ENCODE results near the gene FYB1. TPM values are rescaled to one million over a fixed set of nuclear protein-coding genes. Genes with fewer than 3 reads are reported as not detected.

FYB1 gene
- total and polyA plus RNA-seq, 9 donors: 1.1 to 12.4 (median 3.6) TPM

GRCh38 chr5:39189292-39189955 lies 29.9 kb downstream of the FYB1 start:
- H3K4me1 ChIP-seq (ENCODE audit: insufficient read depth): no peaks in the 10 kb centered on the region
- no peak for DNase-seq
- intact Hi-C loops (cut with DNase I): no loop called here
- H3K27me3 ChIP-seq: no peaks in the 10 kb centered on the region
- 44 to 57% (median 51%) methylated on average over 4 of the region's 4 CpGs for WGBS, 3 donors
- H3K27ac ChIP-seq: no peak overlapping the region
- H3K4me3 ChIP-seq: no peak overlapping the region
- no peaks in the 10 kb centered on the region for H3K36me3 ChIP-seq
- TF ChIP-seq EP300 (IDR thresholded peaks at IDR 0.05) (no peak), POLR2A (IDR thresholded peaks at IDR 0.05) (no peak)
- TF ChIP-seq, protein P1, sequence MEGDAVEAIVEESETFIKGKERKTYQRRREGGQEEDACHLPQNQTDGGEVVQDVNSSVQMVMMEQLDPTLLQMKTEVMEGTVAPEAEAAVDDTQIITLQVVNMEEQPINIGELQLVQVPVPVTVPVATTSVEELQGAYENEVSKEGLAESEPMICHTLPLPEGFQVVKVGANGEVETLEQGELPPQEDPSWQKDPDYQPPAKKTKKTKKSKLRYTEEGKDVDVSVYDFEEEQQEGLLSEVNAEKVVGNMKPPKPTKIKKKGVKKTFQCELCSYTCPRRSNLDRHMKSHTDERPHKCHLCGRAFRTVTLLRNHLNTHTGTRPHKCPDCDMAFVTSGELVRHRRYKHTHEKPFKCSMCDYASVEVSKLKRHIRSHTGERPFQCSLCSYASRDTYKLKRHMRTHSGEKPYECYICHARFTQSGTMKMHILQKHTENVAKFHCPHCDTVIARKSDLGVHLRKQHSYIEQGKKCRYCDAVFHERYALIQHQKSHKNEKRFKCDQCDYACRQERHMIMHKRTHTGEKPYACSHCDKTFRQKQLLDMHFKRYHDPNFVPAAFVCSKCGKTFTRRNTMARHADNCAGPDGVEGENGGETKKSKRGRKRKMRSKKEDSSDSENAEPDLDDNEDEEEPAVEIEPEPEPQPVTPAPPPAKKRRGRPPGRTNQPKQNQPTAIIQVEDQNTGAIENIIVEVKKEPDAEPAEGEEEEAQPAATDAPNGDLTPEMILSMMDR (IDR thresholded peaks at IDR 0.05): no peak
- no peaks in the 10 kb centered on the region for H3K9me3 ChIP-seq

GRCh38 chr5:39187831-39188731 lies 31.3 kb downstream of the FYB1 start:
- no peak overlapping the region for H3K4me3 ChIP-seq
- H3K27me3 ChIP-seq: no peaks in the 10 kb centered on the region
- TF ChIP-seq, protein P1 (IDR thresholded peaks at IDR 0.05): no peak
- TF ChIP-seq POLR2A (IDR thresholded peaks at IDR 0.05): no peak
- no peaks in the 10 kb centered on the region for H3K36me3 ChIP-seq
- no peaks in the 10 kb centered on the region for H3K4me1 ChIP-seq (ENCODE audit: insufficient read depth)
- intact Hi-C loops (cut with DNase I): no loop called here
- no peak overlapping the region for H3K27ac ChIP-seq
- DNase-seq: no peak
- no peaks in the 10 kb centered on the region for H3K9me3 ChIP-seq
- 83 to 91% (median 86%) methylated on average over 13 of the region's 13 CpGs for WGBS, 3 donors

GRCh38 chr5:39186722-39187539 lies 32.4 kb downstream of the FYB1 start:
- Histone ChIP-seq H3K4me3 (no peak overlapping the region), H3K9me3 (no peaks in the 10 kb centered on the region), H3K27me3 (no peaks in the 10 kb centered on the region), H3K27ac (no peak overlapping the region), H3K36me3 (no peaks in the 10 kb centered on the region), H3K4me1 (ENCODE audit: insufficient read depth) (no peaks in the 10 kb centered on the region)
- DNase-seq: no peak
- TF ChIP-seq EP300 (IDR thresholded peaks at IDR 0.05): no peak
- TF ChIP-seq, protein P1 (IDR thresholded peaks at IDR 0.05): no peak
- no peak for TF ChIP-seq POLR2A (IDR thresholded peaks at IDR 0.05)
- 73 to 86% (median 85%) methylated on average over 7 of the region's 7 CpGs for WGBS, 3 donors
- intact Hi-C loops (cut with DNase I): no loop called here

GRCh38 chr5:39186289-39186688 lies 33.1 kb downstream of the FYB1 start:
- no peak for TF ChIP-seq EP300 (IDR thresholded peaks at IDR 0.05)
- H3K27me3 ChIP-seq: no peaks in the 10 kb centered on the region
- H3K4me1 ChIP-seq (ENCODE audit: insufficient read depth): no peaks in the 10 kb centered on the region
- no peaks in the 10 kb centered on the region for H3K9me3 ChIP-seq
- WGBS, 3 donors: 89 to 98% (median 94%) methylated on average over 2 of the region's 2 CpGs
- DNase-seq: no peak
- intact Hi-C loops (cut with DNase I): no loop called here
- no peaks in the 10 kb centered on the region for H3K36me3 ChIP-seq
- no peak overlapping the region for H3K27ac ChIP-seq
- H3K4me3 ChIP-seq: no peak overlapping the region
